Nephron progenitor cell (in vitro differentiated cells): ENCODE results near the gene PACS2.

ENCODE experiments used
- DNase-seq: peaks from one replicate; pipeline ENCODE4 v3.0.0; 2021
- H3K27ac Mint-ChIP-seq: 2 replicates; pipeline ENCODE4 v1.8.0; 2021; ENCODE audit warnings: mild to moderate bottlenecking, moderate library complexity, mixed read lengths
- H3K27me3 Mint-ChIP-seq: 2 replicates; pipeline ENCODE4 v1.8.0; 2021; ENCODE audit warnings: mild to moderate bottlenecking, low read depth, mixed read lengths; ENCODE audit not compliant: poor library complexity
- H3K36me3 Mint-ChIP-seq: 2 replicates; pipeline ENCODE4 v1.8.0; 2021; ENCODE audit warnings: low read depth, mixed read lengths
- H3K4me1 Mint-ChIP-seq: 2 replicates; pipeline ENCODE4 v1.8.0; 2021; ENCODE audit warnings: mixed read lengths
- H3K4me3 Mint-ChIP-seq: 2 replicates; pipeline ENCODE4 v1.8.0; 2021; ENCODE audit warnings: mild to moderate bottlenecking, moderate library complexity, mixed read lengths
- H3K9me3 Mint-ChIP-seq: 2 replicates; pipeline ENCODE4 v1.8.0; 2021; ENCODE audit warnings: mild to moderate bottlenecking, moderate library complexity, mixed read lengths
- TF ChIP-seq, protein P1 (sequence below): fragments of 200-600 bp; sonication (generic); IDR thresholded peaks from 2 replicates; pipeline ENCODE4 v1.5.0; 2021; ENCODE audit warnings: antibody characterized with exemption

Gene PACS2

DNA sequence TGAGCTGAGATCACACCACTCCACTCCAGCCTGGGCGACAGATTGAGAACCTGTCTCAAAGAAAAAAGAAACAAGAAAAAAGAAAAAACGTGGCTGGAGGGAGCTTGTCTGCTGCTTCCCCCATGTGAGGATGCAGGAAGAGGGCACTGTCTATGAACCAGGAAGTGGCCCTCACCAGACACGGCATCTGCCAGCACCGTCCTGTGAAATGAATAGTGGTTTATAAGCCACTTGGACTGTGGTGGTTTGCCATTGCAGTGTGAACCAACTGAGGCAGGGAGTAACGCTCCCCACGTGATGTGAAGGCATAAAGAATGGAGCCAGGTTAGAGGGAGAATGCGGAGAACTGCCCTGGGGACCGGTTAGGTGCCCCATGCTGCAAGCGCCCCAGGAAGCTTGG, 9.2 kb upstream of the PACS2 start:
- Mint-ChIP-seq H3K4me3 (no peak overlapping the region), H3K27ac (no peak overlapping the region), H3K4me1 (peaks cover 4% of the 10 kb centered on the region), H3K36me3 (no peaks in the 10 kb centered on the region), H3K27me3 (peaks cover 30% of the 10 kb centered on the region), H3K9me3 (no peaks in the 10 kb centered on the region)
- TF ChIP-seq, protein P1, sequence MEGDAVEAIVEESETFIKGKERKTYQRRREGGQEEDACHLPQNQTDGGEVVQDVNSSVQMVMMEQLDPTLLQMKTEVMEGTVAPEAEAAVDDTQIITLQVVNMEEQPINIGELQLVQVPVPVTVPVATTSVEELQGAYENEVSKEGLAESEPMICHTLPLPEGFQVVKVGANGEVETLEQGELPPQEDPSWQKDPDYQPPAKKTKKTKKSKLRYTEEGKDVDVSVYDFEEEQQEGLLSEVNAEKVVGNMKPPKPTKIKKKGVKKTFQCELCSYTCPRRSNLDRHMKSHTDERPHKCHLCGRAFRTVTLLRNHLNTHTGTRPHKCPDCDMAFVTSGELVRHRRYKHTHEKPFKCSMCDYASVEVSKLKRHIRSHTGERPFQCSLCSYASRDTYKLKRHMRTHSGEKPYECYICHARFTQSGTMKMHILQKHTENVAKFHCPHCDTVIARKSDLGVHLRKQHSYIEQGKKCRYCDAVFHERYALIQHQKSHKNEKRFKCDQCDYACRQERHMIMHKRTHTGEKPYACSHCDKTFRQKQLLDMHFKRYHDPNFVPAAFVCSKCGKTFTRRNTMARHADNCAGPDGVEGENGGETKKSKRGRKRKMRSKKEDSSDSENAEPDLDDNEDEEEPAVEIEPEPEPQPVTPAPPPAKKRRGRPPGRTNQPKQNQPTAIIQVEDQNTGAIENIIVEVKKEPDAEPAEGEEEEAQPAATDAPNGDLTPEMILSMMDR: no peak
- no peak for DNase-seq

DNA sequence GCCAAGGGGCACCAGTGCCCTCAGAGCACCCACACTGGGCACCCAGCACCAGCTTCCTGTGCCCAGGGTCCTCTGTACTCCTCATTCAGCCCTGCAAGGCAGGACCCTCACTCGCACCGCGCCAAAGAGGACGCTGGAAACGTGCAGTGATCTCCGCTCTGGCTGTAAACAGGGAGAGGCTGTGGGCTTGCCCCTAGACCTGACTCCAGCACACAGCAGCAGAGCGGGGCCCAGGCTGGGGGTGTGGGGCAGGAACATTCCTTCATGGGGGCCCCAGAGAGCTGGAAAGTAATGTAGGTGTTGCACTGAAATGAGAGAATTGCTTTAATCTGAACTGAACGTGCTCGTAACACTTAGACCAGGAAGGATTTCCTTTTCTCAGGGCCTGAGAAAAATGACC, 8.8 kb upstream of the PACS2 start:
- DNase-seq: no peak
- no peak overlapping the region for H3K4me3 Mint-ChIP-seq
- H3K27ac Mint-ChIP-seq: no peak overlapping the region
- H3K9me3 Mint-ChIP-seq: no peaks in the 10 kb centered on the region
- peaks cover 4% of the 10 kb centered on the region for H3K4me1 Mint-ChIP-seq
- no peaks in the 10 kb centered on the region for H3K36me3 Mint-ChIP-seq
- TF ChIP-seq, protein P1: no peak
- peaks cover 30% of the 10 kb centered on the region for H3K27me3 Mint-ChIP-seq

DNA sequence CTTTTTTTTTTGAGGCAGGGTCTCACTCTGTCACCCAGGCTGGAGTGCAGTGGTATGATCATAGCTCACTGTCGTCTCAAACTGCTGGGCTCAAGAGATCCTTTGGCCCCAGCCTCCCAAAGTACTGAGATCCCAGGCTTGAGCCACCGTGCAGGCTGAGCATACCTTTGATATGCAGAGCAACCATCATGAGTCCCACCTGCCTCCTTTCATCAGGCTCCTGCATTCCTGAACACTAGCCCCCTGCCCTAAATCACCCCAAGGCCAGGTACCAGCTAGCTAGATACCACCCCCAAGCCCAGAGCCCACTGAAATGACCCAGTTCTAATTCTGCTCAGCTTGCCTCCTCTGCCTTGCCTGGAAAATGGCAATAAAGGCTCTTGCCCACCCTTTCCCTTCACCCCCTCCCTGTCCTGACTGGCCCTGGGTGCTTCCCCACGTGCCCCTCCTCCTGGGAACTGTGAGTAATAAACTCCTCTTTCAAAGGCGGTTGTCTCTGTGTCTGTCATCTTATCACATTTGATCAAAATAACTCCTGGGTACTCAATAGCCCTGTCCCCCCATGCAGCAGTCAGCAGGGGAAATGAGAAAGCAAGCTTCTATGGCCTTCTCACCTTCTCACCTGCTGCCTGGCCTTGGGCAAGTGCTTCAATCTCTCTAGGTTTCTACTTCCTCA, 7.4 kb upstream of the PACS2 start:
- Mint-ChIP-seq H3K27me3 (peaks cover 26% of the 10 kb centered on the region), H3K36me3 (no peaks in the 10 kb centered on the region), H3K4me3 (no peak overlapping the region), H3K4me1 (peaks cover 4% of the 10 kb centered on the region), H3K9me3 (no peaks in the 10 kb centered on the region), H3K27ac (no peak overlapping the region)
- no peak for DNase-seq
- TF ChIP-seq, protein P1: no peak

- Mint-ChIP-seq H3K27me3 (peaks cover 13% of the 10 kb centered on the region), H3K27ac (no peak overlapping the region), H3K9me3 (no peaks in the 10 kb centered on the region), H3K4me3 (no peak overlapping the region), H3K36me3 (no peaks in the 10 kb centered on the region), H3K4me1 (peaks cover 14% of the 10 kb centered on the region)
- TF ChIP-seq, protein P1: no peak
- DNase-seq: no peak
These were observed 5.2 kb upstream of the PACS2 start for GRCh38 chr14:105309371-105309770.

GRCh38 chr14:105311838-105312237, 2.7 kb upstream of the PACS2 start:
- Mint-ChIP-seq H3K4me1 (peaks cover 16% of the 10 kb centered on the region), H3K4me3 (no peak overlapping the region), H3K27me3 (peaks cover 16% of the 10 kb centered on the region), H3K36me3 (no peaks in the 10 kb centered on the region), H3K27ac (no peak overlapping the region), H3K9me3 (no peaks in the 10 kb centered on the region)
- DNase-seq: peak; percentile 46
- TF ChIP-seq, protein P1: no peak

DNA sequence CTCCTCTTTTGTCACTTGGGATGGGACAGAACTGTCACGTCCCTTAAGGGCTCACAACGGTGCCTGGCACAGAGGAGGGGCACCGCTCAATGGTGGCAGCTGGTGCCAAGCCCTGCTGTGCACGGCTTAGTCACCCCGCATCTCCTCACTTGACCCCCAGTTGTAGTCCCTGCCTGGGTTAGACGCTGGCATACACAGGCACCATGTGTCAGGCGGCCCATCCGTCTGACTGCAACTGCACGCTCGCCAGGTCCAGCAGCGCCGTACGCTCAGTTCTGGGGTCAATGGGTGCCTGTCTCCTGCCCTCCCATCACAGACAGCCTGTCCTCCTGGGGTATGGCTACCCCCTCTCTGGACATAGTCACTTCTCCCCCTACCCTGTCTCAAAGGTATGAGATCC, 1.6 kb upstream of the PACS2 start:
- TF ChIP-seq, protein P1: no peak
- peaks cover 22% of the 10 kb centered on the region for H3K27me3 Mint-ChIP-seq
- no peak overlapping the region for H3K27ac Mint-ChIP-seq
- no peaks in the 10 kb centered on the region for H3K36me3 Mint-ChIP-seq
- peaks cover 16% of the 10 kb centered on the region for H3K4me1 Mint-ChIP-seq
- no peaks in the 10 kb centered on the region for H3K9me3 Mint-ChIP-seq
- H3K4me3 Mint-ChIP-seq: peak overlapping the region; percentile 80
- DNase-seq: no peak
